Astrocyte of the cerebellum (primary cell): ENCODE measurements around the gene KCNIP1.

Source experiments
- DNase-seq: peaks from one replicate; pipeline ENCODE4 v3.0.0-alpha.2; 2011; ENCODE audit warnings: low read depth
- H3K4me3 ChIP-seq: 2 replicates; pipeline ENCODE4 v1.5.1; 2011; ENCODE audit warnings: mild to moderate bottlenecking, low read depth, low read length, moderate library complexity
- CTCF ChIP-seq: IDR thresholded peaks from 2 replicates; pipeline ENCODE4 v1.5.1; 2012; ENCODE audit warnings: low read length, low read depth, moderate library complexity, mild to moderate bottlenecking; ENCODE audit errors: missing control alignments
- in situ Hi-C: cut with HindIII; loops from 2 replicates; pipeline ENCODE4 v1.10.0; 2017; ENCODE audit warnings: low sequenced_read_pairs

The KCNIP1 gene

DNA sequence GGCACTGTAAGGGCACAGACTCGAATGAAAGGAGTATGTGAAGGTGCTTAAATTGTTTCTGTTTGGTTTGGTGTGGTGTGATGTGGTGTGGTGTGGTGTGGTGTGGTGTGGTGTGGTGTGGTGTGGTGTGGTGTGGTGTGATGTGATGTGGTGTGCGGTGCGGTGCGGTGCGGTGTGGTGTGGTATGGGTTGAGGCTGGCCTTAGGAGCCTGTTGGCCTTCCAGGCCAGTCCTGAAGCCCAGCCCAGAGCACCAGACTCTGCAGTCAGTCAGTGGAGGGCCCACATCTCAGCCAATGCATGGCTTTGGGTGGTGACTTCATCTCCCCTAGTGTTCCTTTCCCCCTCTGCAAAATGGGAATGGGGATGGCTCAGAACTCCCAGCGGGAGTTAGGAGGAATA lies 85.8 kb downstream of the KCNIP1 start:
- no peak for DNase-seq
- no peak overlapping the region for H3K4me3 ChIP-seq
- no peak for TF ChIP-seq CTCF
- in situ Hi-C loops = no loop called here

- in situ Hi-C loops = no loop called here
- DNase-seq = no peak
- no peak for TF ChIP-seq CTCF
- H3K4me3 ChIP-seq = no peak overlapping the region
Measured at GRCh38 chr5:170590566-170590965, 86.7 kb downstream of the KCNIP1 start.

GRCh38 chr5:170591054-170591453 lies 87.2 kb downstream of the KCNIP1 start:
- in situ Hi-C loops = no loop called here
- TF ChIP-seq CTCF = no peak
- no peak overlapping the region for H3K4me3 ChIP-seq
- DNase-seq = no peak

- H3K4me3 ChIP-seq = no peak overlapping the region
- no peak for DNase-seq
- TF ChIP-seq CTCF = no peak
- in situ Hi-C loops = no loop called here
Measured at GRCh38 chr5:170596482-170597044, 92.7 kb downstream of the KCNIP1 start.

DNA sequence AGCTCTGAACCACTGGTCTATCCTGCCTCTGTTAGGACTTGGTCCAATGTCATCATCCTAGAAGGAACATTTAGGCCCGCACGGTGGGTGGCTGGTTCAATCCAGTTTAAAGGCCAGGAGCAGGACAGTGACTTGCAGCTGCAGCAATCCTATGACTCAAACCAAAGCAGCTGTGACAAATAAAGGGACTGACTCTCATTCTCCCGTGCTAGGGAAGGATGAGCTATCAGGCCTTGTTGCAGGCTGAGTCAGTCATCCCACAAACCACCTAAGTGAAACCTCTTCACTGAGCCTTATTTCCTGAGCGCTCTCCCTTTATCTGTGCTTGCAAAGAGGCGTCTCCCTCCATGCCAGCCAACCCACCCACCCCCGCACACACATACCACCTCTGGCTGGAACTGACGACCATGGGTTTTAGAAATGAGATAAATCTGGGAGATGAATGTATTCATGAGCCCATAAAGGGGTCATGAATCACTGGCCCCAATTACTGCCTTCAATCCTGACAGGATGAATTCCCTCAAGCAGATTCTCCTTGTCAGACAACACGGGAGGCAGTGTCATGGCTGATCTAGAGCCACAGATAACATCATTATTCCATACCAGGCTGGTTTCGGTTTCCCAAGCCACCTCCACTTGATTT lies 93.4 kb downstream of the KCNIP1 start:
- in situ Hi-C loops = no loop called here
- TF ChIP-seq CTCF = no peak
- no peak for DNase-seq
- H3K4me3 ChIP-seq = no peak overlapping the region

GRCh38 chr5:170597872-170598271 lies 94.1 kb downstream of the KCNIP1 start:
- no peak for TF ChIP-seq CTCF
- DNase-seq = no peak
- H3K4me3 ChIP-seq = no peak overlapping the region
- in situ Hi-C loops = no loop called here
